GM12865 (cell line): ENCODE results near the gene RAP1GAP2.

Experiments used
- DNase-seq: peaks from one replicate; pipeline ENCODE4 v3.0.0; 2010; ENCODE audit warnings: low read depth
- H3K4me3 ChIP-seq: 2 replicates; pipeline ENCODE4 v1.5.1; 2011; ENCODE audit warnings: mild to moderate bottlenecking, low read depth, low read length, control low read depth
- CTCF ChIP-seq: IDR thresholded peaks from 2 replicates; pipeline ENCODE4 v1.5.1; 2011; ENCODE audit warnings: low read length, control low read depth, low read depth, inconsistent platforms; ENCODE audit not compliant: insufficient read depth; ENCODE audit errors: missing control alignments

Gene RAP1GAP2

GRCh38 chr17:3017936-3018335 is 221.7 kb downstream of the RAP1GAP2 start:
- no peak for TF ChIP-seq CTCF
- no peak overlapping the region for H3K4me3 ChIP-seq

GRCh38 chr17:3019761-3020160 is 223.5 kb downstream of the RAP1GAP2 start:
- DNase-seq = no peak
- no peak for TF ChIP-seq CTCF
- H3K4me3 ChIP-seq = no peak overlapping the region

More at GRCh38 chr17:3017936-3018335, 221.7 kb downstream of the RAP1GAP2 start:
- no peak for DNase-seq

GRCh38 chr17:3020381-3020780 is 224.1 kb downstream of the RAP1GAP2 start:
- DNase-seq = no peak
- no peak for TF ChIP-seq CTCF
- no peak overlapping the region for H3K4me3 ChIP-seq

- no peak for DNase-seq
- no peak overlapping the region for H3K4me3 ChIP-seq
- no peak for TF ChIP-seq CTCF
Observed at GRCh38 chr17:3022197-3022596, 226.0 kb downstream of the RAP1GAP2 start.

GRCh38 chr17:3024346-3024745 is 228.1 kb downstream of the RAP1GAP2 start:
- DNase-seq = no peak
- H3K4me3 ChIP-seq = no peak overlapping the region
- no peak for TF ChIP-seq CTCF

GRCh38 chr17:3025421-3026124 is 229.3 kb downstream of the RAP1GAP2 start:
- TF ChIP-seq CTCF = no peak
- DNase-seq = no peak
- no peak overlapping the region for H3K4me3 ChIP-seq
